CD8-positive, alpha-beta memory T cell (primary cell): ENCODE data around the gene C13orf46. TPM values are rescaled to one million over a fixed set of nuclear protein-coding genes. Genes with fewer than 3 reads are reported as not detected.
"Not testable (repeated sequence)": the region's sequence is repeated elsewhere in the genome, so short reads cannot be mapped to it uniquely, and the experiment has no call there.

Experiments used
- CTCF ChIA-PET: fragments of 350-600 bp; sonication (Branson Sonifier 250); formaldehyde crosslinking; loops from one replicate; lab custom pipeline; 2021; ENCODE audit warnings: antibody characterized with exemption; lab: Charles Lee
- POLR2A ChIA-PET: fragments of 350-600 bp; sonication (Branson Sonifier 250); formaldehyde crosslinking; loops from one replicate; lab custom pipeline; 2021; ENCODE audit warnings: antibody characterized with exemption; lab: Charles Lee
- DNase-seq, 5 donors: peaks; one replicate each; pipeline versions ENCODE4 v3.0.0 to v3.0.0-alpha.2; 2020 to 2022; ENCODE audit warnings: mixed read lengths in 1 of 5
- H3K27ac ChIP-seq: one replicate; pipeline ENCODE4 v1.7.0; 2013; ENCODE audit warnings: low read depth, mild to moderate bottlenecking, low read length, moderate library complexity
- H3K27me3 ChIP-seq: 2 replicates; pipeline ENCODE4 v1.7.0; 2013; ENCODE audit warnings: low read length, mild to moderate bottlenecking; ENCODE audit not compliant: insufficient read depth, poor library complexity, severe bottlenecking
- H3K36me3 ChIP-seq: 2 replicates; pipeline ENCODE4 v1.7.0; 2013; ENCODE audit warnings: mild to moderate bottlenecking, low read length, moderate library complexity; ENCODE audit not compliant: insufficient read depth
- H3K4me1 ChIP-seq: 2 replicates; pipeline ENCODE4 v1.7.0; 2013; ENCODE audit warnings: mild to moderate bottlenecking, low read length, moderate library complexity; ENCODE audit not compliant: insufficient read depth
- H3K4me3 ChIP-seq: 2 replicates; pipeline ENCODE4 v1.7.0; 2013; ENCODE audit warnings: mild to moderate bottlenecking, low read length
- H3K9me3 ChIP-seq: 2 replicates; pipeline ENCODE4 v1.7.0; 2013; ENCODE audit warnings: mild to moderate bottlenecking, low read length
- H3K27ac Mint-ChIP-seq, 8 donors: one replicate each; pipeline ENCODE4 v1.8.0; 2020 to 2021; ENCODE audit warnings: mixed read lengths in 8 of 8, mild to moderate bottlenecking in 6 of 8, inconsistent platforms in 3 of 8, moderate library complexity in 3 of 8
- H3K27me3 Mint-ChIP-seq, 2 donors: one replicate each; pipeline ENCODE4 v1.8.0; 2020 to 2021; ENCODE audit warnings: mixed read lengths in 2 of 2, mild to moderate bottlenecking in 1 of 2, moderate library complexity in 1 of 2
- H3K36me3 Mint-ChIP-seq, 3 donors: one replicate each; pipeline ENCODE4 v1.8.0; 2020 to 2021; ENCODE audit warnings: mixed read lengths in 3 of 3, inconsistent platforms in 1 of 3, mild to moderate bottlenecking in 1 of 3
- H3K4me1 Mint-ChIP-seq, 3 donors: one replicate each; pipeline ENCODE4 v1.8.0; 2020 to 2021; ENCODE audit warnings: mixed read lengths in 3 of 3, inconsistent platforms in 1 of 3, mild to moderate bottlenecking in 1 of 3
- H3K4me3 Mint-ChIP-seq, 7 donors: one replicate each; pipeline ENCODE4 v1.8.0; 2020 to 2021; ENCODE audit warnings: mixed read lengths in 7 of 7, mild to moderate bottlenecking in 6 of 7, moderate library complexity in 4 of 7, inconsistent platforms in 2 of 7
- H3K9me3 Mint-ChIP-seq, 5 donors: one replicate each; pipeline ENCODE4 v1.8.0; 2020 to 2022; ENCODE audit warnings: mixed read lengths in 5 of 5, mild to moderate bottlenecking in 3 of 5, moderate library complexity in 2 of 5, inconsistent platforms in 1 of 5
- polyA plus RNA-seq: library from polyadenylated mRNA; unstranded; fragments of 300-500 nt; fragmentation: Illumina TruSeq; gene quantifications from one replicate; pipeline ENCODE4 v1.2.3, GENCODE V29; 2021
- total RNA-seq, 2 experiments: library from RNA; stranded (reverse); gene quantifications; one replicate each; pipeline ENCODE4 v1.2.3, GENCODE V29; 2021

The C13orf46 gene
- total RNA-seq (1 to 10 TPM; 1.2 to 1.8 TPM), polyA plus RNA-seq (2.2 TPM)

DNA sequence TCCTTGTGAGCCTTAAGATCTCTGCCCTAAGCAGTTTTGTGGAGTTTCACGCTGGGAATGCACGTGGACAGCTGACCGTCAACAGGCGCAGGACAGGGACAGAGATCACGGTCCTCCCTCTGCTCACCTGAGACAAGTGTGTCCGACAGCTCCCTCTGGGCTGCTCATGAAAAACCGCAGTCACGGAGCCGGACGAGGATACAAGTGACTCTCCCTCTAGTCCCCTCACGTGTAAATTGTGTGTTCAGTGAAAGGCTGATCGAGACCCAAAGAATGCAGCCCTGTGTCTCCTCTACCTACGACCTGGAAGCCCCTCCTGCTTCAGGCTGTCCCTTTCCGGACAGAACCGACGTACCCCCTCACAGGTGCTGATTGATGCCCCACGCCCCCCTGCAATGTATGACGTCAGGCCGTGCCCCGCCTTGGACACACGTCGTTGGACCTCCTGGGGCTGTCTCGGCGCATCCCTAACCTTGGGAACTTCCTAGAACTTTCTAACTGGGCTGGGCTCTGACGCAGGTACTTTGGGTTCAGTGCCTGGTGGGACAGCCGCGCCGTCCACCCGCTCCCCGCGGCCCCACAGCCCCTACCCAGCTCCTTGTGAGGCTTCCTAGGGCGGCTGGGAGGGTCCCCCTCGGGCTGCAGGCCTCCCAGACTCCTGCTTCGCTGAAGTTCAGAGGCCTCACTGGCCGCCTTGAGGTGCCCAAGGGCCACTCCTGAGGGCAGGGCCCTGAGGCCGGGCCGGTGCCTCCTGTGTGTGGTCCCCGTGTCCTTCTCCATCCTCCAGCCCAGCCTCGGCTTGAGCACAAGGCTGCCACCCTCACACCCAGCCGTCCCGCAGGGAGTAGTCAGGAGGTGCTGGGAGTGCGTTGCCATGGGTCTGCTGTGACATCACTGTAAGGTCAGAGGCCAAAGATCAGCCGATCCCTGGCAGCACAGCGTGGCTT lies at the start of gene C13orf46:
Gene C13orf46, minus strand, starts transcription at position 859 of the 947 bp plus-strand sequence. Its CDS starts 79 bp downstream, at position 780.
- DNase-seq, result no peak
- Histone ChIP-seq H3K36me3 (peaks cover 36% of the 10 kb centered on the region), H3K27me3 (no peaks in the 10 kb centered on the region), H3K9me3 (no peaks in the 10 kb centered on the region), H3K27ac (no peak within 1 kb of the TSS), H3K4me1 (no peaks in the 10 kb centered on the region), H3K4me3 (no peak within 1 kb of the TSS)
- Mint-ChIP-seq H3K9me3 (peaks cover 0 to 2% (median 0%) of the 10 kb centered on the region in 5 donors), H3K27ac (peak within 1 kb of the TSS in 4 of 8 donors; percentile 32 to 67 (median 42)), H3K4me1 (peaks cover 0 to 1% (median 0%) of the 10 kb centered on the region in 3 donors), H3K36me3 (peaks cover 0 to 74% (median 6%) of the 10 kb centered on the region in 3 donors), H3K27me3 (peaks cover 0 to 10% of the 10 kb centered on the region in 2 donors), H3K4me3 (peak within 1 kb of the TSS in 1 of 7 donors; percentile 54)
- ChIA-PET CTCF (interaction anchor here (1.0 kb wide), 1 partner anchor 137 kb away, joined by 3 read pairs; no protein-coding TSS in a partner anchor), POLR2A (no interaction called here)

DNA sequence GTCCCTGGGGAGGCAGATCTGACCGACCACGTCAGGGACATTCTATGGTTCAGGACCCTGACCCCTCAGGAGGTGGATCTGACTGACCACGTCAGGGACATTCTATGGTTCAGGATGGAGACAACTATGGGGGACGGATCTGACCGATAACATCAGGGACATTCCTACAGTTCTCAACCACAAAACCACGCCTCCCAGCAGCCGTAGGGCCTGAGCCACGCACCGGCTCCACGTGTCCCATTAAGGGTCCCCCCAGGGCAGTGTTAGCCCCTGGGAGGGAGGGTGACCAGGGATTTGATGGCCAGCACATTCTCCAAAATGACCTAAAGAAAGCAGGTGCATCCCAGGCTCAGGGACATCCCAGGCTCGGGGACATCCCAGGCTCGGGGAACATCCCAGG lies 49.0 kb upstream of the C13orf46 start:
- Mint-ChIP-seq H3K27ac (peak overlapping the region in 1 of 8 donors; percentile 88), H3K27me3 (peaks cover 0 to 5% of the 10 kb centered on the region in 2 donors), H3K4me3 (no peak overlapping the region), H3K4me1 (peaks cover 0 to 9% (median 5%) of the 10 kb centered on the region in 3 donors), H3K9me3 (peaks cover 0 to 7% (median 0%) of the 10 kb centered on the region in 5 donors), H3K36me3 (peaks cover 0 to 83% (median 5%) of the 10 kb centered on the region in 3 donors)
- no peaks in the 10 kb centered on the region for H3K4me1 ChIP-seq
- H3K27me3 ChIP-seq, result no peaks in the 10 kb centered on the region
- ChIA-PET CTCF (no interaction called here), POLR2A (no interaction called here)
- no peak overlapping the region for H3K4me3 ChIP-seq
- H3K36me3 ChIP-seq, result peaks cover 87% of the 10 kb centered on the region
- no peaks in the 10 kb centered on the region for H3K9me3 ChIP-seq
- no peak overlapping the region for H3K27ac ChIP-seq
- no peak for DNase-seq

DNA sequence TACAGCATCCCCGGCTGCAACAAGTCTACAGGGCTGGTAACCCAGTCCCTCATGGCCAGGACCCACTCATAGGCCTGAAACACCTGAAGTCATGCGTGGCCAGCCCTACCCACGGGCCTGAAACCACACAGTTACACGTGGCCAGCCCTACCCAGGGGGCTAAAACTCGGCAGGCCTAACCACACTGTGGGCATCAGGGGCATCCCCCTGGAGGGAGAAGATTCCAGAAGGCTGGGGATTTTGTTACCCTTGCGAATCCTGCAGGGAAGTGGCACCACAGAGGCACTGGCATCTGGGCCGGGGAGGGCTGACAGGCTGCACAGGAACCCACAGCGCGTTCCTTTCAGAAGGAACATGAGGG lies 48.4 kb upstream of the C13orf46 start:
- peaks cover 0 to 7% (median 5%) of the 10 kb centered on the region in 3 donors for H3K4me1 Mint-ChIP-seq

DNA sequence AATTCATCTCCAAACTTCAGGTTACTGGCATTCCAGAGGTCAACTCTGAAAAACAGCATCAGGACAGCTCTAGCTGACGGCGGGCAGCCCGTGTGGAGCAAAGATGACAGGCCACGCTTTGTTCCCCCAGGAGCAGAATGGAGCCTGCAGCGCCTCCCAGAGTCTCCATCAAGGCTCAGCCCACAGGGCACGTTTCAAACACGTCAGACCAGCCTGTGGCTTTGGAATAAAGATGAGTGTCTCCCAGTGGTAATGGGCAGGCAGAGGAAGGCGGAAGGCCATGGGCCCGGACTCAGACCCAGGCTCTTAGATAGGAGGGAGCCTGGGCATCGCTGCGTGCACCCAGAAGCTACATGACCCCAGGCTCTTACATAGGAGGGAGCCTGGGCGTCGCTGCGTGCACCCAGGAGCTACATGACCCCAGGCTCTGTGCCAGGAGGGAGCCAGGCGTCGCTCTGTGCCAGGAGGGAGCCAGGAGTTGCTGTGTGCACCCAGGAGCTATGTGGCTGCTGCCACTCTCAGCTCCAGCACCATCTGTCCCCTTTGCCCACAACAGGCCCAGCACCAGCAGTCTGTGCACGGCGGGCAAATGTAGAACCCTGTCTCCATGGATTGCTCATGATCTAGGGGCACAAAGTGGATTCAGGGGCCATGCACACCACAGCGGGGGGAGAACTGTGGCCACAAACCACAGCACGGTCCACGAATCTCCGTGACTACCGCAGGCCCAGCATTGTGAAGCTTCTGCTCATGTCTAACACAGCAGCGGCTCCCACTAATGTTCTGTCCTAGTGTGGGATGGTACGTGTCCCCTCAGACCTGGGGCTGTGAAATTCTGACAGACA lies 47.8 kb upstream of the C13orf46 start:
- Mint-ChIP-seq H3K36me3 (peaks cover 0 to 84% (median 5%) of the 10 kb centered on the region in 3 donors), H3K27ac (peak overlapping the region in 2 of 8 donors; percentile 13 to 58), H3K4me1 (peaks cover 0 to 5% (median 5%) of the 10 kb centered on the region in 3 donors), H3K27me3 (peaks cover 0 to 5% of the 10 kb centered on the region in 2 donors), H3K9me3 (peaks cover 0 to 4% (median 0%) of the 10 kb centered on the region in 5 donors), H3K4me3 (peak overlapping the region in 1 of 7 donors; percentile 34)
- no peaks in the 10 kb centered on the region for H3K4me1 ChIP-seq
- ChIA-PET POLR2A (no interaction called here), CTCF (no interaction called here)
- H3K9me3 ChIP-seq, result no peaks in the 10 kb centered on the region
- H3K27me3 ChIP-seq, result no peaks in the 10 kb centered on the region
- peaks cover 87% of the 10 kb centered on the region for H3K36me3 ChIP-seq
- H3K4me3 ChIP-seq, result no peak overlapping the region
- no peak for DNase-seq
- no peak overlapping the region for H3K27ac ChIP-seq

More for the DNA sequence above, 48.4 kb upstream of the C13orf46 start:
- POLR2A ChIA-PET, result no interaction called here
- H3K27me3 ChIP-seq, result no peaks in the 10 kb centered on the region
- H3K9me3 Mint-ChIP-seq, result peaks cover 0 to 5% (median 0%) of the 10 kb centered on the region in 5 donors
- H3K4me3 ChIP-seq, result no peak overlapping the region
- H3K27ac Mint-ChIP-seq, result peak overlapping the region in 1 of 8 donors; percentile 58
- CTCF ChIA-PET, result no interaction called here
- H3K4me3 Mint-ChIP-seq, result no peak overlapping the region
- no peak overlapping the region for H3K27ac ChIP-seq
- peaks cover 0 to 83% (median 5%) of the 10 kb centered on the region in 3 donors for H3K36me3 Mint-ChIP-seq
- no peaks in the 10 kb centered on the region for H3K4me1 ChIP-seq
- H3K36me3 ChIP-seq, result peaks cover 87% of the 10 kb centered on the region
- no peak for DNase-seq
- peaks cover 0 to 5% of the 10 kb centered on the region in 2 donors for H3K27me3 Mint-ChIP-seq
- no peaks in the 10 kb centered on the region for H3K9me3 ChIP-seq

DNA sequence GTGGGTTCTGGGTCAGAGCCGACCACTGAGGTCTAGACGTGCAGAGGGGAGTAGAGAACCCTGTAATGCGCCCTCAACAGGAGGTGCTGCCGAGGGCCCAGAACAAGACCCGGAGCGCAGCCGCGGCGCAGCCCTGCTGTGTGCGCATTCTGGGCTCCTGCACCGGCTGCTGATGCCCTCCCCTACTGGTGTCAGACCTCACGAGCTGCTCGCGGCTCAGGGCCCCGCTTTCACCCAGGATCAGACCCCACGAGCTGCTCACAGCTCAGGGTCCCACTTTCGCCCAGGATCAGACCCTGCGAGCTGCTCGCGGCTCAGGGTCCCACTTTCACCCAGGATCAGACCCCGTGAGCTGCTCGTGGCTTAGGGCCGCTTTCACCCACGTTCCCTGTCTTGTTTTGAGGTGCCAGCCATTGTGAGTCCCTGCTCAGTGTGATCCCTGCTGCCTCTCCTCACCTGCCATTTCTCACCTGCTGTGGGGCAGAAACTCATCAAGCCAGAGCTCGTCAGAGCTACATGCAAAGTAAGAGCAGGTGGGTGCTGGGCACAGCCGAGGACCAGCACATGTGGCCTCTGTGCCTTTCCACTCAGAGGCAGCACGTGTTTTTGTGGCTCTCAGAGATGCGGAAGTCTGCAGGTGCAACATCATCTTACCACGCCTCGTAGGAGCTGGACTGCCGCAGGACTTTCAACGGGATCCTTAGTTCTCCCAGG lies 47.0 kb upstream of the C13orf46 start:
- H3K27me3 Mint-ChIP-seq, result peaks cover 0 to 5% of the 10 kb centered on the region in 2 donors
- POLR2A ChIA-PET, result no interaction called here
- CTCF ChIA-PET, result no interaction called here

DNA sequence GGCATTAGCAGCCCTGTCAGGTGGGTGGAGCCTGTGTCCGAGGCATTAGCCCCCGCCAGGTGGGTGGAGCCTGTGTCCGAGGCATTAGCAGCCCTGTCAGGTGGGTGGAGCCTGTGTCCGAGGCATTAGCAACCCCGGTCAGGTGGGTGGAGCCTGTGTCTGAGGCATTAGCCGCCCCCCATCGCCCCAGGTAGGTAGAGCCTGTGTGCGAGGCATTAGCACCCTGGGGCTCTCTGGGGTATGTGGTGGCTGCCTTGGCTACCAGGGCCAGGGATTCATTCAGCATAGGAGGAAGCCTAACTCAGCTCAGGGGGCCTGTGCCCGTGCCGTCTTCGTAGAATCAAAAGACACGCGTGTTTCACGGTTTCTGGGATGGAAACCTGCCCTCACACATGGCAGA lies 46.3 kb upstream of the C13orf46 start:
- H3K4me3 ChIP-seq, H3K9me3 ChIP-seq, H3K9me3 Mint-ChIP-seq, H3K27me3 Mint-ChIP-seq, POLR2A ChIA-PET, DNase-seq, H3K27me3 ChIP-seq, H3K4me1 ChIP-seq, H3K4me1 Mint-ChIP-seq, CTCF ChIA-PET, H3K27ac Mint-ChIP-seq, H3K27ac ChIP-seq: not testable (repeated sequence)
- Mint-ChIP-seq H3K4me3 (peak overlapping the region in 1 of 7 donors; percentile 13), H3K36me3 (peaks cover 0 to 83% (median 5%) of the 10 kb centered on the region in 3 donors)
- peaks cover 87% of the 10 kb centered on the region for H3K36me3 ChIP-seq

More for the DNA sequence above, 47.0 kb upstream of the C13orf46 start:
- no peak overlapping the region for H3K27ac ChIP-seq
- H3K4me3 ChIP-seq, result no peak overlapping the region
- Mint-ChIP-seq H3K9me3 (peaks cover 0 to 4% (median 0%) of the 10 kb centered on the region in 5 donors), H3K27ac (peak overlapping the region in 2 of 8 donors; percentile 3 to 13), H3K36me3 (peaks cover 0 to 84% (median 5%) of the 10 kb centered on the region in 3 donors), H3K4me1 (peaks cover 0 to 5% (median 5%) of the 10 kb centered on the region in 3 donors), H3K4me3 (peak overlapping the region in 2 of 7 donors; percentile 34 to 54)
- H3K27me3 ChIP-seq, result no peaks in the 10 kb centered on the region
- H3K36me3 ChIP-seq, result peaks cover 87% of the 10 kb centered on the region
- DNase-seq, result no peak
- no peaks in the 10 kb centered on the region for H3K4me1 ChIP-seq
- no peaks in the 10 kb centered on the region for H3K9me3 ChIP-seq

DNA sequence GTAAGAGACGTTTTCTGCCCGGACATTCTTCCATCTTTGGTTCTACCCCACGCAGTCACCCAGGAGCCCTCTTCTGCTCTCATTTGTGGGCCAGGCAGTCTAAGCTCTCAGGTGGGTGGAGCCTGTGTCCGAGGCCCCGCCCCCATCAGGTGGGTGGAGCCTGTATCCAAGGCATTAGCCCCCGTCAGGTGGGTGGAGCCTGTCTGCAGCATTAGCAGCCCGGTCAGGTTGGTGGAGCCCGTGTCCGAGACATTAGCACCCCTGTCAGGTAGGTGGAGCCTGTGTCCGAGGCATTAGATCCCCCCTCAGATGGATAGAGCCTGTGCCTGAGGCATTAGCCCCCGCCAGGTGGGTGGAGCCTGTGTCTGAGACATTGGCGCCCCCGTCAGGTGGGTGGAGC lies 45.5 kb upstream of the C13orf46 start:
- H3K4me3 ChIP-seq, result no peak overlapping the region
- no peak overlapping the region for H3K27ac ChIP-seq
- H3K4me1 ChIP-seq, result no peaks in the 10 kb centered on the region
- H3K36me3 ChIP-seq, result peaks cover 90% of the 10 kb centered on the region
- CTCF ChIA-PET, result no interaction called here
- Mint-ChIP-seq H3K36me3 (peaks cover 0 to 85% (median 5%) of the 10 kb centered on the region in 3 donors), H3K4me3 (no peak overlapping the region), H3K9me3 (peaks cover 0 to 4% (median 0%) of the 10 kb centered on the region in 5 donors), H3K27ac (peak overlapping the region in 1 of 8 donors; percentile 50), H3K27me3 (peaks cover 0 to 2% of the 10 kb centered on the region in 2 donors), H3K4me1 (peaks cover 0 to 5% (median 3%) of the 10 kb centered on the region in 3 donors)
- POLR2A ChIA-PET, result no interaction called here
- DNase-seq, result peak in 3 of 5 donors; percentile 25 to 47 (median 39)
- H3K27me3 ChIP-seq, result no peaks in the 10 kb centered on the region
- H3K9me3 ChIP-seq, result no peaks in the 10 kb centered on the region
